ENCODE data around the gene WNT2. TPM values are rescaled to one million over a fixed set of nuclear protein-coding genes. Genes with fewer than 3 reads are reported as not detected.

WNT2 gene
- total RNA-seq, 1 experiment from 2014 or later: not detected

- Mint-ChIP-seq H3K27ac (ENCODE audit: unreplicated experiment) (no peak overlapping the region), H3K4me1 (ENCODE audit: low read depth, unreplicated experiment) (no peaks in the 10 kb centered on the region), H3K27me3 (ENCODE audit: insufficient read depth, unreplicated experiment) (peaks cover 16% of the 10 kb centered on the region), H3K4me3 (ENCODE audit: unreplicated experiment) (no peak overlapping the region), H3K9me3 (ENCODE audit: unreplicated experiment) (no peaks in the 10 kb centered on the region), H3K36me3 (ENCODE audit: insufficient read depth, unreplicated experiment) (no peaks in the 10 kb centered on the region)
- BruUV-seq (replicated peaks): no TSS peak
- Histone ChIP-seq H3K9me3 (peaks cover 11% of the 10 kb centered on the region), H3K4me3 (ENCODE audit: low read depth, low read length) (no peak overlapping the region), H3K4me1 (no peaks in the 10 kb centered on the region), H3K36me3 (ENCODE audit: control insufficient read depth, insufficient read depth, low read length) (no peaks in the 10 kb centered on the region), H3K27me3 (replicated peaks; ENCODE audit: control insufficient read depth, insufficient read depth, low read length) (0 out of 2 replicates have a peak, but pooled peaks cover 1% of the 10 kb centered on the region)
- no peak for TF ChIP-seq CTCF (IDR thresholded peaks at IDR 0.05; ENCODE audit: insufficient read depth in 1 of 2, low read depth in 1 of 2, low read length in 1 of 2, severe bottlenecking in 1 of 2, unreplicated experiment in 1 of 2)
- ChIA-PET CTCF (no interaction called here), POLR2A (no interaction called here)
- DNase-seq: no peak
- intact Hi-C loops (cut with micrococcal nuclease; ENCODE audit: unreplicated experiment): no loop called here
These were observed 58.1 kb downstream of the WNT2 start for GRCh38 chr7:117264716-117265115.

- TF ChIP-seq CTCF (IDR thresholded peaks at IDR 0.05; ENCODE audit: insufficient read depth in 1 of 2, low read depth in 1 of 2, low read length in 1 of 2, severe bottlenecking in 1 of 2, unreplicated experiment in 1 of 2): no peak
- CTCF ChIA-PET: no interaction called here
- BruUV-seq (replicated peaks): no TSS peak
These were observed 60.3 kb downstream of the WNT2 start for GRCh38 chr7:117262546-117262945.

GRCh38 chr7:117259615-117260014 is 63.2 kb downstream of the WNT2 start:
- Mint-ChIP-seq H3K27me3 (ENCODE audit: insufficient read depth, unreplicated experiment) (peaks cover 10% of the 10 kb centered on the region), H3K36me3 (ENCODE audit: insufficient read depth, unreplicated experiment) (no peaks in the 10 kb centered on the region), H3K9me3 (ENCODE audit: unreplicated experiment) (no peaks in the 10 kb centered on the region), H3K4me1 (ENCODE audit: low read depth, unreplicated experiment) (no peaks in the 10 kb centered on the region), H3K4me3 (ENCODE audit: unreplicated experiment) (no peak overlapping the region), H3K27ac (ENCODE audit: unreplicated experiment) (no peak overlapping the region)
- Histone ChIP-seq H3K9me3 (no peaks in the 10 kb centered on the region), H3K4me3 (ENCODE audit: low read depth, low read length) (no peak overlapping the region), H3K36me3 (ENCODE audit: control insufficient read depth, insufficient read depth, low read length) (no peaks in the 10 kb centered on the region), H3K27me3 (replicated peaks; ENCODE audit: control insufficient read depth, insufficient read depth, low read length) (no peaks in the 10 kb centered on the region), H3K4me1 (peaks cover 5% of the 10 kb centered on the region; the same call in 1 of the 2 replicates)
- no peak for TF ChIP-seq CTCF (IDR thresholded peaks at IDR 0.05; ENCODE audit: insufficient read depth in 1 of 2, low read depth in 1 of 2, low read length in 1 of 2, severe bottlenecking in 1 of 2, unreplicated experiment in 1 of 2)
- ChIA-PET POLR2A (no interaction called here), CTCF (no interaction called here)
- no TSS peak for BruUV-seq (replicated peaks)
- intact Hi-C loops (cut with micrococcal nuclease; ENCODE audit: unreplicated experiment): no loop called here
- DNase-seq: no peak

More at GRCh38 chr7:117262546-117262945, 60.3 kb downstream of the WNT2 start:
- DNase-seq: no peak
- Histone ChIP-seq H3K9me3 (peaks cover 11% of the 10 kb centered on the region), H3K36me3 (ENCODE audit: control insufficient read depth, insufficient read depth, low read length) (no peaks in the 10 kb centered on the region), H3K27me3 (replicated peaks; ENCODE audit: control insufficient read depth, insufficient read depth, low read length) (no peaks in the 10 kb centered on the region), H3K4me1 (peaks cover 5% of the 10 kb centered on the region; the same call in 1 of the 2 replicates), H3K4me3 (ENCODE audit: low read depth, low read length) (no peak overlapping the region)
- Mint-ChIP-seq H3K36me3 (ENCODE audit: insufficient read depth, unreplicated experiment) (no peaks in the 10 kb centered on the region), H3K4me3 (ENCODE audit: unreplicated experiment) (no peak overlapping the region), H3K27me3 (ENCODE audit: insufficient read depth, unreplicated experiment) (peaks cover 11% of the 10 kb centered on the region), H3K4me1 (ENCODE audit: low read depth, unreplicated experiment) (no peaks in the 10 kb centered on the region), H3K27ac (ENCODE audit: unreplicated experiment) (no peak overlapping the region), H3K9me3 (ENCODE audit: unreplicated experiment) (no peaks in the 10 kb centered on the region)
- POLR2A ChIA-PET: no interaction called here
- intact Hi-C loops (cut with micrococcal nuclease; ENCODE audit: unreplicated experiment): no loop called here

Measured in Caco-2 (cell line).